ENCODE measurements around the gene DMBX1.

Gene DMBX1

DNA sequence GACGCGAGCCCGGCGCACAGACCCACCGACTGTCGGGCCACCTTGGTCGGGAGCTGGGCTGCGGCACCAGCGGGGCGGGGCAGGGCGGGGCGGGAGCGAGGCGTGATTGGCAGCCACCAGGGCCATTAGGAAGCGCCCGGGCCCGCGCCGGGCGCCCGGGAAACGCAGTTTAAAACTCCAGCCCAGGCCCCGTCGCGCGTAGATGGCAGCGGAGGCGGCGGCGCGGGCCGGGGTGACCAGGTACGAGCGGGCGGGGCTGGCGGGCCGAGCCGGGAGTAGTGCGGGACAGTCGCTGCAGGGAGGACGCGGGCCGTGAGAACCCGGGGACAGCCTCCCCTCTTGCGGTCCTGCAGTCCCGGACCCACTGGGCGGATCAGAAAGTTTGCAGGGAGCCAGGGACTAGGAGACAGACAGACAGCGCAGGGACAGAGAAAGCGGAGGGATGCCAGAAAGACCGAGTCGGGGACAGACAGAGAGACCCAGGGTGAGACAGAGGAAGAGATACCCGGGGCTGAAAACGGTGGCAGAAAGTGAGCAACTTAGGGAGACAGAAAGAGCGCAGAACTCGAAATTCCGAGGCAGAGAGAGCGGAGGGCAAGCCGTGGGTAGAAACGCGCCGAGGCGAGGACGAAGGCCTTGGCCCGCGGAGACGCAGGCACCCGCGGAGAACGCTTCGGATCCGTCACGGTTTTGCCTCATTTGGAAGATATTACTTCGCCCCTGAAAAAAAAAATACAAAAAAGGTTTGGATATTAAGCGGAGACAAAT is at the start of gene DMBX1:
DMBX1 (plus strand) TSS at position 199 of the 768 bp plus-strand sequence. CDS start 17,175 bp downstream, outside the sequence.
- peak; percentile 37 to 65 for DNase-seq

DNA sequence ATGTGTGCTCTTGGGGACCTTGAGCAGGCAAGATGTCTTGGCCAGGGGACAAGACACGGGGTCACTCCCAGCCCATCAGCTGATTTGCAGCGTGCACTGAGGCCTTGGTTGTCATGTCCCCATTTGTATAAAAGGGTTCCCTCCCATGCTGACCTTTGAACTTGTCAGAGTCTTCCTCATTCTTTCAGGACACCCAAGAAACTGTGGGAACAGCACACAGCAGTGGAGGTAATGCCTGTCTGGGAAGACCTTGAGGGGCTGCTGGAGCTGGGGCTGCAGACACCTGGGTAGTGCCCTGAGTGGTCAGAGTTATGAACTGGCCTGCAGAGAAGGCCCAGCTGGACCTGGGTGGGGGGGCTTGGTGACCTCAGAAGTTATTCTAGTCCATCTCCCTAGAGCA is 49.2 kb upstream of the DMBX1 start:
- DNase-seq, result no peak

DNA sequence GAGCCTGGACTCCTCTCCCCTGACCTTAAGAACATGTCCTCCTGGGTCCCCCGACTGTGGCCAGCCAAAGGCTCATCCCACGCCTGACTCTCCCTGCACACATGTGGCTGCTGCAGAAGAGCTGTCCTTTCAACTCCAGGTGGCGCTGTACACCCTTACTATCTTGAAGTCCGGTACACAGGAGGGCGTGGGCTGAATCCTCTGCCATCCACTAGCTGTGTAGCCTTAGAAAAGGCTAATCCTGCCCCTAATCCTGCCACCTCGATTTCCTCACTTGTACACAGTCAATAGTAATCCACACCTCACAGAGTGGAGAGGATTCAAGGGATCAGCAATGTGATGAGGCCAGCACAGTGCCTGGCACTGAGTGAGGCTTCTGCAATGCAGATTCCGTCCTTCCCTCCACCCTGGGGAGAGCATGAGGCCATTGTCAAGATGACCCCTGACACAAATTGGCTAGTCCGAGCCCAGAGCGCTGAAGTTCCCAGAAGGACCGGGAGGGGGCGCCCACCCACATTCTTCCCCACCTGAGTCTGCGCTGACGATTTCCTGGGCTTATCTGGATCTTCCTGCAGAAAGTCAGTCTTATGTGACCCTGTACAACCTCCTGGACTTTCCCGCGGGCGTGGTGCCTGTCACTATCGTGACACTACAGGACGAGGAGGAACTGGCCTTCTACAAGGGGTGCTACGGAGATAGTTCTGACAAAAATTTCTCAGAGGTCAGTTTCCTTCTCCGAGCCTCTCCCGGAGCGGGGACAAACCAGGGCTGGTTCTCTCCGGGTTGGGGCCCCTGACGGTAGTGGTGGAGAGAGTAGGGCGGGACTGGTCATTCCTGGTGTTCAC is 47.1 kb upstream of the DMBX1 start:
- peak; percentile 80 to 83 for DNase-seq

DNA sequence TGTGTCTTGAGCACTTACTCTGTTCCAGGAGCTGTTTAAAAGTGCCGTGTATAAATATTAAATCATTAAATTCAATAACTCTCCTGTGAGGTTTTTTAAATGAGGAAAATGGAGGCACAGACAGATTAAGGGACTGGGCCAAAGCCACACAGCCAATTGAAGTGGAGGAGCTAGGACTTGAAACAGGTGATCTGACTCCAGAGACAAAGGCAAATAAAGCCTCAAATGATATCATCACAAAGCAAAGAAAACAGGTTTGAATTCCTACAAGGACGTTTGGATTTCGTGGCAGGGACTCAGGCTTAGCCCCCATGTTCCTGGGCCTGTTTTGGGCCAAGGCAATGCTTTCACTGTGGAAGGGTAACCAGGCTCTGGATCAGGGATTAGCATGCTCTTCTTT is 45.2 kb upstream of the DMBX1 start:
- no peak for DNase-seq

DNA sequence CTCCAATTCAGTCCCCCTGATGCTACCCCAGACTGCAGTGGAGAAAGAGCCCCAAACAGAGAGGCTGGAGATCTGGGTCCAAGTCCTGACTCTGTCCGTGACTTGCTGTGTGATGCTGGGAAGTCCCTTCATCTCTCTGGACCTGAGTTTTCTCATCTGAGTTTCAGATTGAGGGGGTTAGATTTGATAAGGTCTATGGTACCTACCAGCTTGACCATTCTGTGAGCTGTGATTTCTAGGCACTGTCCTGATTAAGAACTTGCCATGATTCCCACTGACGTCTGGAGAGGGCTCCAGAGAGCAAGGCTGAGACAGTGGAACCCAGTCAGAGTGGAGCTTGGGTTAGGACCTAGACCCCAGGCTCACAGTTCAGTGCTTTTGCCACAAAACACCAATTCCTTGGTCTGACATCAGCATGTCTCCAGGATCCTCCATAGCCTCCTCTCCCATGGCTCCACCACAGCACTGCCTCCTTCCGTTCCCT is 43.8 kb upstream of the DMBX1 start:
- DNase-seq, result no peak

DNA sequence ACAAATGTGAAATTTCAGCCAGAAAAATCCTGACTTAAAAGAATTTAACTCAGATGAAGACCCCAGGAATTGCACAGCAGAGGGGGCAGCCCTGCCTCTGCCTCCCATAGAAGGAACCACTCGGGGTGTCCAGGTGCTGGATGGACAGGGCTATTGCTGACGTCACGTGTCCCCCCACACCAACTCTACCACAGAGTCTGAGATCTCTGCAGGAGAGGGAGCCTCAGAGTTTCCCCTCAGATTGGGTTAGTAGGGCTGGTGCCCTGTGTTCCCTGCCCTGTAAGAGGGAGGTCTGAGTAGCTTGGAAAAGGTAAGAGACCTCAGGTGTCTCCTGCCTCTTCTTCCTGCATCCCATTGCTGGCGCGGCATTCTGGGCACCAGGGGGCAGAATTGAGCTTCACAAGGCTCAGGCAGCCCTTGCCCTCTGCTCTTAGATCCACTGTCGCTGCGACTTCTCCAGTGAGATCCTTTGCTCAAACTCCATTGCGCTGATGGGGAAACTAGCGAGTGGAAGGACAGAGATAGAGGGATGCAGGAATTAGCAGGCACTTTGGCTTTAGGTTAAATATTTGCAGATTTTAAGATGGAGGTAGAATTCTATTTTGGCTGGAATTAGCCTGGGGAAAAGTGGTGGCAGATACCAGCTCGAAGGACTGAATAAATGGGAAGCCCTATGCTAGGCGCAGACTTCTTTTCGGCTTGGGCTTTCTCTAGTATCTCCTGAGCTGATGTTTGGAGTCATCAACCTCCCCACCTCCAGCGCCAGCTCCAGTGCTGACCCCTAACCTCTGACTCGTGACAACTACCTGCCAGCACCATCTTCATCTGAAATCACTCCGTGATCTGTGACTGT is 42.8 kb upstream of the DMBX1 start:
- DNase-seq, result peak; percentile 86 to 89

DNA sequence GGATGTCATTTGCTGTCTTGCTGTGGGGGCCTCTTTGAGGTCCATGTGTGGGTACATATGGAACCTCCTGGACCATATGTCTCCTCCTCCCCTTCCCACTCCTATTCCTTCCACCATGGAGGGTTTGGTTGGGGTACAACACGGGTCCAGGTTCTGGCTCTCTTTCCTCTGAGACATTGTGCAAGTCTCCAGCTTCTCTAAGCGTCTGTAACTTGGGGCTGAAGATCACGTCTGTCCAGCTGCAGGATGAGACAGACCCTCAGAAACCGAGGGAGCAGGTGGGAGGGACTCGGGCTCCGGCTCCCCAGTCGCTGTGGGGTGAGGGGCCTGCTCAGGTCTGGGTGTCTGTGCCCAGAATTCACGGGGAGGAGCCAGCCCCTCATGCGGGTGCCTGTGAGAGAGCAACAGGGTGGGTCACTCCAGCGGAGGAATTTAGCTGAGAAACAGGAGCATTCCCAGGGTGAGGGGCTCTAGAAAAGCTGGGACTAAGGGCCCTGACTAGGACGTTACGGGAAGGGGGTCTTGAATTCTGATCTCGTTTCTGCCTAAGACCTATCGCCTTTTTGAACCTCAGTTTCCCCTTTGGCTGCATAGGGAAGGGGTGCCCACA is 42.0 kb upstream of the DMBX1 start:
- no peak for DNase-seq

DNA sequence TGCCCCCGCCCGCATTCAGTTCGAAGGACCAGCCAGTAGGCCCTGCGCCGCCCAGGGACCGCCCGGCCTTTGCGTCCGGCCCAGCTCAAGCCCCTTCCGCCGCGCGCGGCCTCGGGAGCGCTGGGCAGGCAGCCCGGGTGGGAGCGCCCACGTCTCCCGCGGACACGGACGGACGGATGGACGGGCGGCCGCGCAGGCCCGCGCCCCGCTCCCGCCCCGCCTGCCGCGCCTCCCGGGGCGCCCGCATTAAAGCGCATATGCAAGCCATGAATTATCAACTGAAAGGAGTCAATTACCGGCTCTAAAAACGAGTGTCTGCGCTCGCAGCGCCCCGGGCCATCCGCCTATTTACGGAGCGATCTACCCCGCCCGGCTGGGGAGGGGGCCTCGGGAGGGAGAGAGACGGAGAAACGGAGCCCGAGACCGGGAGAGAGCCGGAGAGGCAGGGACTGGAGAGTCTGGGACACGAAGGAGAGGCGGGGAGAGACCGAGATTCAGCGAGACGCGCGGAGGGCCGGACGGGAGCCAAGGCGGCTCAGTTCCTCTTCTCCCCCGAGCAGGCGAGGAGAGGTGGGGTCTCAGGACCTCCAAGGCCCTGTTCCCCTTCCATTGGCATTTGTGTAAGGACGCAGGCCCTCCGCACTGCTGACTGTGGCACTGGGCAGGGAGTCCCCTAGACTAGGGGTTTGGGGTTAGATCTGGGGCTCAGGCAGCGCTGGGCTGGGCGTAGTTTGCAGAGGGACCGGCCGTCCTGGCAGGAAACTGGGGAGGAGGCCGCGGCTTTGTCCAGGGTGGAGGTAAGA is 41.3 kb upstream of the DMBX1 start:
- peak in 1 of 2 donors; percentile 9 for DNase-seq

DNA sequence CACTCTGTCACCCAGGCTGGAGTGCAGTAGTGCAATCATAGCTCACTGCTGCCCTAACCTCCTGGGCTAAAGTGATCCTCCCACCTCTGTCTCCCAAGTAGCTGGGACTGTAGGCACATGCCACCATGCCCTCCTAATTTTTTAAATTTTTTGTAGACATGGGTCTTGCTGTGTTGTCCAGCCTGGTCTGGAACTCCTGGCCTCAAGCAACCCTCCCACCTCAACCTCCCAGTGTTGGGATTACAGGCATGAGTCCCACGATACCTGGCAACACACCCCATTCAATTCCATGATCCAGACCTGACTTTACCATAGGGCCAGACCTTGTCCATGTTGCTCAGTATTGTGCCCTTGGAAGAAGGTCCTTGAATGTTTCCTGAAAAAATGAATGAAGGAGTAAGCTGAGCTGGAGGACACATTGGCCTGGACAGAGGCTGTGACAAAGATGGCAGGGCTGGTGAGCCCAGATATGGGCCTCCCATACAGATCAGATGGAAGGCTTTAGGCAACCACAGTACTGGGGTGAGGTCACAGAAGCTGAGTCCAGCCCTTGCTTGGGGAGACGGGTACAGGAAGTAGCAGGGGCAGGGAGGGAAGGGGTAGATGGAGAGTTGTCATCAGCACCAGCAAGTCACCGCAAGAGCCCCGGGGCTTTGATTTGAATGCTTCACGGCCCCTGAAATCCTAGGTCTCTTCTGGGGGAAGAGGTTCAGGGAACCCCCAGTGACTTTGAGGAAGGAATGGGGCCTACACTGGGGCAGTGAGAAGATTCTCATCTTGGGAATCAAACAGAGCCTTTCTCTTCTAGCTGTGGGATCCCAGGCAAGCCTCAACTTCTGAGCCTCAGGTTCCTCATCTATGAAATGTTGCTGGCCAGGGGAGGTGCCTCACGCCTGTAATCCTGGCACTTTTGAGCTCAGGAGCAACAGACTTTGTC is 40.1 kb upstream of the DMBX1 start:
- DNase-seq, result no peak

DNA sequence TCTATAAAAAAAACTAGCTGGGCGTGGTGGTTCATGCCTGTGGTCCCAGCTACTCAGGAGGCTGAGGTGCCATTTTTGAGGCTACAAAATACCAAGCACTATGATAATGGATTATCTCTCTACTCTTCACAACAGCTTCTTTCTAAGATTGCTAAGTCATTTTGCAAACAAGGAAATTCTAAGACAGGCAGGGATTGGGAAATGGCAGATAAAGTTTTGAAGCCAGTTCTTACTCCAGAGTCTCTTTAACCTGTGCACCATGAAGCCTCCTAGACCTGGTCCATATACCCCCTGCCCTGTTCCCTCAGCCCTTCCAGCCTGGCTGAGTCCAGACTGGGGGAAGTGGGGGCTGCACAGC is 39.5 kb upstream of the DMBX1 start:
- DNase-seq, result no peak

DNA sequence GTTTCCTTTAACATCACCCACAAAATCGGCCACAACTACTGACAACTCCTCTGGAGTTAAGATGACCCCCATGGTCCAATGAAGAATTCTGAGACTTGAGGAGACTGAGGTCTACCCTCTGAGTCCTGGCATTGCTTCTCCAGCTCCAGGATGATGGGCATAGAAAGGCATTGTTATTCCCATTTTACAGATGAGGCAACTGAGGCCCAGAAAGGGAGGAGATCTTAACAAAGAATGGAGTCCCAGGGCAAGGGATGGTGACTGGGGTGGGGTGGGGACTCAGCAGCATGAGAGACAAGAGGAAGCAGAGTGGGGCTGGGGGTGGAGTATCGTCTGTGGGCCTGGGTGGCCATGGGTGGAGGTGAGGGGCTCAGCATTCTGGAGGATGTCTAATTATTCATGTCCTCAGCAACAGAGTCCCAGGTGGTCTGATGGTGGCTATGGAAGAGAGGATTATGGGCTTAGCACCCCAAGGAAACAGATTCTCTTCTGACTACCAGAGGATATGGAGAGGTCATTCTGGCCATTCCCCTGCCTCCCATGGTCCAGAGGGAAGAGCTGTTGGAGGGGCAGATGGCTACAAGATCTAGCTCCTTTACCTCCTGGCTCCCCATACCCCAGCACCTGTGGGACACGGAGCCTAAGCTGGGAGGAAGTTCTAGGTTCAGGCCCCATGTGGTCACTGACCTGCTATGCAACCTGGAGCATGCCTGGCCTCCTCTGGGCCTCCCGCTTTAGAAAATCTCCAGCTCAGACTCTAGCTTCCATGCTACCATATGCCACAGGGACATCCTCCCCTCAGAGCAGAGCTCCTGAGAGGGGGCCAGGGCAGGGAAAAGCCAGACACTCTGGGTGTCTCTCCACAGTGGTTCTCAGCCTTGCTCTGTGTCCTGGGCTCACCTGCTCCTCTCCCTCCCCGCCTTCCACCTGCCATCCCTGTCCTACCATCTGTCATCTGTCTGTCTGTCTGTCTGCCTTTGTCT is 37.4 kb upstream of the DMBX1 start:
- DNase-seq, result no peak

DNA sequence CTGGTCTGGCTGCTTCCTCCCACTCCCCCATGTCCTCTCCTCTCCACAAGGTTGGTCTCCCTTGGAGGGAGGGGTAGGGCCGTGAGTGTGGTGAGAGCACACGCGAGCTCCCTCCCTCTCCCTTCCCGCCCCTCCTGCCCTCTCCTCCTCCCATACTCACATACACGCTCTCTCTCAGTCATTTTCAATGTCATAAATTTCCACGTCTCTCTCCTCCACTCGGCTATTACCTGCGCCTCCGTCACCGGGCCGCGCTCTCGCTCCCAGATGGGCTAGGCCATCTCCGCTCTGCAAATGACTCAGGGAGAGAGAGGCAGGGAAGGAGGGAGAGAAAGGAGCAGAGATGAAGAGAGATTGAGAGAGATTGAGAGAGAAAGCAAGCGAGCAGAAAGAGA is 36.7 kb upstream of the DMBX1 start:
- no peak for DNase-seq

DNA sequence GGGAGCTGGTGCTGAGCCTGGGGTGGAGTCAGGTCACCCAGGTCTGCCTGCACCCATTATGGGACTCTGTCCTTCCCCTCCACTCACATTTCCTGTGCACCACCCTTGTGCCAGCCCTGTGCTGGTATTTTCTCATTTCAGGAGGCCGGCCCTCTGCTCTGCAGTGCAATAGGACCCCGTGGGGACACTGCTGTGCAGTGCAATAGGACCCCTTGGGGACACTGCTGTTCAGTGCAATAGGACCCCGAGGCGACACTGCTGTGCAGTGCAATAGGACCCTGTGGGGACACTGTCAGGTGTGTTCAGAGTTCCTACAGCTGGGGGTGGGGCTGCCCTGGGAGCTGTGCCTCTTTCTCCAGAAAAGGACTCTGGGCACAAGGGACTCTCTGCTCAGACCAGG is 36.2 kb upstream of the DMBX1 start:
- no peak for DNase-seq

DNA sequence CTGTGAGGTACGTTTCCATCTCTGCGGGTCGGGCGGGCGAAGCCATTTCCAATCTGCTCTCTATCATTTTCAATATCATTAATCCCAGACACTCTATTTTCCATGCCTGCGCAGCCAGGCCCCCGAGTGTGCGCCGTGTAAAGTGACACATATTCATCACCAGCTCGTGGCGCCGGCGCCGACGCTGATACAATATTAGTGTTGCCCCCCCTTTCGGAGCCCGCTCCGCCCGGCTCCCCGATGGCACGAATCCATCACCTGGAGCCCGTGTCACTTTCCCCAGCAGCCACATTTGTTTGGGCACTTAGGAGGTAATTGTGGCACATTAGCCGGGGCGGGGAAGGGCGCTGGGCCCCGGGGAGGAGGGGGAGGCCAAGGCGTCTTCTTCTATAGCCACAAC is 33.7 kb upstream of the DMBX1 start:
- no peak for DNase-seq

DNA sequence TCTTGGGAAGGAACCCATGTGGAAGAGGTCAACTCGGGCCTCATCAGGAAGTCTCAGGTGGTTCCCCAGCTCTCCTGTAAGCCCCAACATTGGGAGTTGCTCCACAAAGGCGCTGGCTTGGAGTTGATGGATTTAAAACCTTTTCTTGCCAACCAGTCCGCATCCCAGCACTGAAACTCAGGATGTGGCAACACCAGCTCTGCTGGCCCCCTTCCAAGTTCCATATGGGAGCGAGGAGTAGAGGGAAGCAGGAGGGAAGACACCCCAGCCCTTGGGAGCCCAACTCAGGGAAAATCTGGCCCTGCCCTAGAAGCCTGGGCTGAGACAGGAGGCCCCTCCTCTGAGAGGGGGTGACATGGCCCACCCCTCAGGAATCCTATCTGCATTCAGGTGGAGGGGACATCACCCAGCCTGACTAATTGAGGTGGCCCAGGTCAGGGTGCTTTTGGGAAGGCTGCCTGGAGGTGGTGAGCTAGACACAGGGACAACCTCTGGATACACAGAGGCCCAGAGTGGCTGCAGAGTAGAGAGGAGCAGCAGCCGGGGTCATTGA is 33.1 kb upstream of the DMBX1 start:
- DNase-seq, result no peak

DNA sequence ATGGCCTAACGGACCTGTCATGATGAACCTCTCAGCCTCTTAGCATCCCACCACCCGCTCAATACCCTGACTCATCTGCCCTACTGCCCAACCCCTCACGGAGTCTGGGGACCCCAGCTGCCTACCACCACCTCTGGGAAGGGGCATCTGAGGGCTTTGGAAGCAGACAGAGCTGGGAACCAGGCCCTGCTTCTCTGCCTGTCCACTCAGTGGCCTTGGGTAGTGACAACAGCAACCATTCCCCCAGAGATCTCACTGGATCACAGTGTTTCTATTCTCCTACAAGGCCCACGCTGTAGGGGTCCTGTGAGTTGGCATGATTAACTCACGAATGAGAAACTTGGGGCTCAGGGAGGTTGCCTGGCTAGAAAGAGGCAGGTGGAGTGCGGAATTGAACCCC is 32.5 kb upstream of the DMBX1 start:
- no peak for DNase-seq

DNA sequence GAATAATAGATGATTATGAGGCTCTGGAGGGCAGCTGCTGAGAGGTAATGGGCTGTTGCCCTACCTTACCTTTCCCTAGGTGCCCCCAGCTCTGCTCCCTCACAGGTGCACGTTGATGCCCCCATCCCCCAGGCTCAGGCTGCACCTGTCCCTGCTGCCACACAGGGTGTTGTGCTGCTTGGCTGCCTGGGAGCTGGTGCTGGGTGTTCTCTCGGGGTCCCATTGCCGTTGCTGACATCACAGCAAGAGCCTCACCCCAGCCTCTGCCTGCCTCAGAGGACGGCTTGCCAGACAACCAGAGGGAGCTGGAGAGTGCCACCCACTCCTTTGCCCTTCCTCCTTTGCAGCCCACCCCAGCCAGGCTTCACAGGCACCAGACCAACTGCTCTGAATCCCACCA is 31.4 kb upstream of the DMBX1 start:
- no peak for DNase-seq

DNA sequence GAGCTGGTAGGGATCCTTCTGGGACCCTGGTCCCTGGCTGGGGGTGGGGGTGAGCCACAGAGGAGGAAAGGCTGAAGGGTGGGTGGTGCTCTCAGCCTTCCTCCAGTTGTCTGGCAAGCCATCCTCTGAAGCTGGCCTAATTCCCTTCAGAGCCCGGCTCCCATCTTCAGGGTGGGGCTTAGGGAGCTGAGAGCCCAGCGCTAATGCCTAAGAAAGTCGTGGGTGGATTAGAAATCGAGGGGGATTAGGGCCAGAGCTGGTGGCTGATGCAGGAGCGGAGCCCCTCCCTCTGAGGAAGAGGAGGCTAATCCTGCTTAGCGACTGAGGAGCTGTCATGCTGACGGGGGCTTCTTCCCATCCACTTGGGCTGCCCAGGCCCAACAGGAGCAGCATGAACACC is 30.8 kb upstream of the DMBX1 start:
- DNase-seq, result no peak

DNA sequence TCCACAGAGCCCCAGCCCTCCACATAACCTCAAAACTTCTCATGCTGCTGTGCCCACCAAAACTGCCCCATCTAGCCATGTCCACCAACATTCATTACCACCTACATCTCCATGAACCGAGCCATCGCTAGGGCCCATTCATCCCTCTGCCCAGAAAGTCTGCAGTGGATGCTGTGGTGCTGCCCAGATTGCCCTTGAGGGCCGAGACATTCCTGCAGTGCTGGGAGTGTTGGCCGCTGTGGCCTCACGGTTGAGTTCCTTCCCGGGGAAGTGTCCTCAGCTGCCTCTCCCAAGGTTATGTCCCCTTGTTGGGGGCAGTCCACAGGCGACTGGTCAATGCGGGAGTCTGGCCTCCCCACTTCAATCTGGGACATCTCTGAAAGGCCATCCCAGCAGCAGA is 30.3 kb upstream of the DMBX1 start:
- no peak for DNase-seq
